Brain microvascular endothelial cell (primary cell): Measurements from ENCODE around the gene SSTR5.

Source experiments
- DNase-seq: peaks from one replicate; pipeline ENCODE4 v3.0.0-alpha.2; 2020
- H3K27ac ChIP-seq: fragments of 250-450 bp; sonication (Bioruptor Pico); 2 replicates; pipeline ENCODE4 v1.5.1; 2020; ENCODE audit warnings: mild to moderate bottlenecking, moderate library complexity
- H3K27me3 ChIP-seq: fragments of 250-450 bp; sonication (Bioruptor Pico); replicated peaks from 2 replicates; pipeline ENCODE4 v1.5.1; 2020; ENCODE audit warnings: mild to moderate bottlenecking
- H3K36me3 ChIP-seq: fragments of 250-450 bp; sonication (Bioruptor Pico); replicated peaks from 2 replicates; pipeline ENCODE4 v1.5.1; 2020; ENCODE audit warnings: mild to moderate bottlenecking
- H3K4me3 ChIP-seq: 2 replicates; pipeline ENCODE4 v1.5.1; 2011; ENCODE audit warnings: low read depth, mild to moderate bottlenecking, control low read depth, low read length, moderate library complexity
- CTCF ChIP-seq: IDR thresholded peaks from 2 replicates; pipeline ENCODE4 v1.5.1; 2011; ENCODE audit warnings: low read depth, mild to moderate bottlenecking, moderate library complexity, low read length, control low read depth, inconsistent platforms; ENCODE audit errors: missing control alignments
- in situ Hi-C: cut with HindIII; loops from 2 replicates; pipeline ENCODE4 v1.10.0; 2017; ENCODE audit warnings: low sequenced_read_pairs, low pct_ligation_motif_present

The SSTR5 gene

GRCh38 chr16:1037394-1038257 is 34.9 kb upstream of the SSTR5 start:
- TF ChIP-seq CTCF = no peak
- Histone ChIP-seq H3K4me3 (no peak overlapping the region), H3K27me3 (peaks cover 4% of the 10 kb centered on the region), H3K27ac (no peak overlapping the region), H3K36me3 (no peaks in the 10 kb centered on the region)
- in situ Hi-C loops = loop anchor here (5.0 kb wide), 1 partner anchor 60 kb away; no protein-coding TSS in a partner anchor
- no peak for DNase-seq

- Histone ChIP-seq H3K36me3 (no peaks in the 10 kb centered on the region), H3K27me3 (peaks cover 4% of the 10 kb centered on the region), H3K4me3 (no peak overlapping the region), H3K27ac (no peak overlapping the region)
- DNase-seq = no peak
- TF ChIP-seq CTCF = no peak
- in situ Hi-C loops = loop anchor here (5.0 kb wide), 1 partner anchor 62 kb away; no protein-coding TSS in a partner anchor
Measured at GRCh38 chr16:1038932-1039331, 33.6 kb upstream of the SSTR5 start.

- in situ Hi-C loops = loop anchor here (5.0 kb wide), 1 partner anchor 62 kb away; no protein-coding TSS in a partner anchor
- DNase-seq = no peak
- Histone ChIP-seq H3K27ac (no peak overlapping the region), H3K27me3 (peaks cover 4% of the 10 kb centered on the region), H3K4me3 (no peak overlapping the region), H3K36me3 (no peaks in the 10 kb centered on the region)
- TF ChIP-seq CTCF = no peak
Measured at GRCh38 chr16:1039762-1040161, 32.8 kb upstream of the SSTR5 start.

- peaks cover 4% of the 10 kb centered on the region for H3K27me3 ChIP-seq
- no peak for DNase-seq
- H3K4me3 ChIP-seq = no peak overlapping the region
- no peaks in the 10 kb centered on the region for H3K36me3 ChIP-seq
- TF ChIP-seq CTCF = no peak
- in situ Hi-C loops = no loop called here
- no peak overlapping the region for H3K27ac ChIP-seq
Measured at GRCh38 chr16:1040346-1040745, 32.2 kb upstream of the SSTR5 start.

GRCh38 chr16:1042049-1042744 is 30.4 kb upstream of the SSTR5 start:
- no peak for TF ChIP-seq CTCF
- no peak for DNase-seq
- H3K36me3 ChIP-seq = no peaks in the 10 kb centered on the region
- in situ Hi-C loops = no loop called here
- peaks cover 4% of the 10 kb centered on the region for H3K27me3 ChIP-seq
- H3K27ac ChIP-seq = no peak overlapping the region
- H3K4me3 ChIP-seq = no peak overlapping the region
